Measurements from ENCODE around the gene DBI.
"Not testable (repeated sequence)": the region's sequence is repeated elsewhere in the genome, so short reads cannot be mapped to it uniquely, and the experiment has no call there.

The DBI gene

DNA sequence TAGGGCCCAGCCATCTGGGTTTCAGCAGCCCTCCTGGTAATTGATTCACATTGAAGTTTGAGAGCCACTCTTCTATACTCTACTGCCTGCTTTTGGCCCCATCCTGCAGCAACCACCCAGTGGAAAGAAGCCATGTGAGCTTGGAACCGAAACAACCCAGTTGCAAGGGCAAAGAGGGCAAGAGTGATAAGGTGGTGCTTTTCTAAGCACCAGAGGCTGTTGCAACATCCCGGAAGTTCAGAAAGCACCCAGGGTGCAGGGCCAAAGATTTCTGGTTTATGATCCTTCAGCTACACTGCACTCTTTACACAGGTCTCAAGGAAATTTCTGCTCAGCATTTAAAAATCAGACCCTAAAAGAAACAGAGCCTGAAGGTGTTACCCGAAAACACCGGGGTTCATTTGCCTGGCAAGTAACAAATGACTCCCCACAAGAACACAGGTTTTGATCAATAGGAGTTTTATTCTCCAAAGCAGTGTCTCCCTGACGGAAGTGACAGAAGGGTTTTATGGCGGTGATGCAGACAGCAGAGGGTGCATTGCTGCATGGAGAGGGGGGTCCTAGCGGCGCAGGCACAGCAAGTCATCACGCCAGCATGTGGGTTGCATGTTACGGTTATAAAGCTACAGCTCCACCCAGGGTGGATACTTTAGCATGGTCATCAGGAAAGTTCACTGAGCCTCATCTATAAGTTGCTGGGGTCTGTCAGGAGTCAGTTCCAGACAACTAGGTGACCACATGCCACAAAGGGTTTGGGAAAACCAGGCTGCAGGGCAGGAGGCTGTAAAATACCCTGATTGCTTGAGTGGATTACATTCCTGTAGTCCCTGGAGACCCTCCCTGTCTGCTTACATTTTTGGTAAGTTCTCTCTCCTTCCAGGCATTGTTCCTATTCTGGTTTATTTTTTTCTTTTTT, 36.1 kb downstream of the DBI start:
- DNase-seq, result no peak

DNA sequence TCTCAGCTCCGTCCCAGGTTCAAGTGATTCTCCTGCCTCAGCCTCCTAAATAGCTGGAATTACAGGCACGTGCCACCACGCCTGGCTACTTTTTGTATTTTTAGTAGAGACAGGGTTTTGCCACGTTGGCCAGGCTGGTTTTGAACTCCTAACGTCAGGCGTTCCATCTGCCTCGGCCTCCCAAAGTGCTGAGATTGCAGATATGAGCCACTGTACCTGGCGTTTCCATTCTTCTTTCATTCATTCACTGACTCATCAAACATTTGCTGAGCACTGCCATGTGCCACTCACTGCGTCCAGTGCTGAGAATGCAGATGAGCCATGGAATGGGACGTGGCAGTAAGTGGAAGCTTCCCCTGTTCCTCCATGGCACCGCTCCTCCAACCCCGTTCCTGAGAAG, 36.8 kb downstream of the DBI start:
- DNase-seq, result not testable (repeated sequence)

DNA sequence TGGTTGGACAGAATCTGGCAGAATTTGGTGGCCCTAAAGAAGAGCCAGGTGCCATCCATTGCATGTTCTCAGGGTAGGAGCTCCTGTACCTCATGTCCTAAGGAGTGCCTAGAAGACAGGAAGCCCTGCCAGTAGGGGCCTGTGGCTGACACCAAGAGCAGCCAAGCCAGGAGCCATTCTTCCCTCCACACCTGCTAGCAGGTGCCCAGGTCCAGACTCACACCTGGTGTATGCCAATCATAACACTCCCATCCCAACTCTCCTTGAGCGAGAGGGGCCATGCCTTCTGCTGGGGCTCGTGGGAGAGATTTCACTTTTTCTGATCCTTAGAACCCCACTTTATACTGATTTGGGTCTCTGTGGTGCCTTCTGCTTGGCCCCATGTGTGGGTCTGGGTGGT, 38.4 kb downstream of the DBI start:
- DNase-seq, result no peak

DNA sequence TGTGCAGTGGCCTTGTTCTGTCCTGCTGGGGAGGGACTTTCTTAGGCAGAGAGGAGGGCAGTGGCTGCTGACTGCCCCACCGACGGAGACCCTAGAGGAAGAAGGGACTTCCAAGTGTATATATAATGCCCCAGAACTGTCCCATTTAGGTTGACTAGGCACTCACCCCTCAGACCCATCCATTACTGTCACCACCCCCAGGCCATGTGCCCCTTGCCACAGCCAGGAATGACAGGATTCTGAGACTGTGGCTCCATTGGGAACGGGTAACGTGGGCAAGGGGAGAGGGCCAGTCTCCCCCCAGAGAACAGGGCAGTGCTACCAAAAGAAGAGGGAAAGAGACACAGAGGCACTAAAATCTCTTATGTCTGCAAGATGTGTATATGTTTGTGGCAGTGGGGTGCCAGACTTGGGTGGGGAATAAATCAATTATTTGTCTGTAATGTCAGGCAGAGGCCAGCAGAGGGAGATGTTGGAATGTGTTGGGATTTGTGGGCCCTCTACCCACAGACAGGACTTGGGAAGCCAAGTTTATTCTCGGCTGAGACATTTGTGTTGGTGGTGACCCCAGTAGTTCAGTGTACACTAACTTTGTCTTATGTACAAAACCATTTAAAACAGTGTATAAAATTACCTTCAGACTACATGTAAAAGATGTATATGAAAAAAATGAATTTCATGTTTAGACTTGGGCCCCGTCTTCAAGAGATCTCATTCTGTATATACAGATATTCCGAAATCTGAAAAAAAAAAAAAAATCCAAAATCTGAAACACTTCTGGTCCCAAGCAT, 40.8 kb downstream of the DBI start:
- DNase-seq, result no peak

DNA sequence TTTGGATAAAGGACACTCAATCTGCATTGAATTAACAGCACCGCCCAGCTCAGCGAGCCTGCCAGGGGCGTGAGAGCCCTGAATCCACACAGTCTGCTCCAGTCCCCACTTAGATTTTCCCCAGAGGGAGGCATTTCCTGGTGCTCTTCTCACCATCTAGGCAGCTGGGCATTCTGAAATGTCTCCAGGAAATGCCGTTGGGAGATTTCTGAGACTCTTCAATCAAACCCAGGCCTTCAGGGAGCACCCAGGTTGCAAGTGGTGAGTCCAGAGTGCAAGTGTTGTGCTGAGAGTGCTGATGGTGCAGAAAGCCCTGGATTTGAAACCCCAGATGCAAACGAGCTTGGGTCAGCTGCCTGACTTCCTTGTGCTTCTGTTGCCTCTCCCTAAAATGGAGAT, 41.4 kb downstream of the DBI start:
- no peak for DNase-seq

DNA sequence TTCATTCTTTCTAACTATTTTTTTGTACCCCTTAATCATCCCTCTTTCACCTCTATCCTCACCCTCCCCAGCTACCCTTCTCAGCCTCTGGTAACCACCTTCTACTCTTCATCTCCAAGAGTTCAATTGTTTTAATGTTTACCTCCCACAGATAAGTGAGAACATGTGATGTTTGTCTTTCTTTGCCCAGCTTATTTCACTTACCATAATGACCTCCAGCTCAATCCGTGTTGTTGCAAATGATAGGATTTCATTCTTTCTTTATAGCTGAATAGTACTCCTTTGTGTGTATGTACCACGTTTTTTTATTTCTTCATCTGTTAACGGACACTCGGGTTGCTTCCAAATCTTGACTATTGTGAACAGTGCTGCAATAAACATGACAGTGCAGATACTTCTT, 42.7 kb downstream of the DBI start:
- DNase-seq, result no peak

DNA sequence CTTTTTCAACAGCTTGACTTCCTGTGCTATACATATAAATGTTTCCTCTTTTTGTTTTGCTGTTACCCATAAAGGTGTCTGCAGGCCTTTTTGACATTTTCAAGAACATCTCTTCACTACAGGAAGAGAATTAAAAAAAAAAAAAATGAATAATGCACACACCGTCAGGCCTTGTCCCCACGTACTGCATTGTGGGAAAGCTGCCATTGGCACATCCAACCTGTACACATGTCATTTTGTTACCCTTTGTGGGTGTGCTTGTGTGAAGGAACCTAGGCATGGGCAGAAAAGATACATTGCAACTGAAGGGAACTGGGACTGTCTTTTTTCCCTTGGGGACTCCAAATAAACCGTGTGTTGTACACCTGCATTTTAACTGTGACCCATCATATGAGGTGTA, 48.1 kb downstream of the DBI start:
- no peak for DNase-seq

DNA sequence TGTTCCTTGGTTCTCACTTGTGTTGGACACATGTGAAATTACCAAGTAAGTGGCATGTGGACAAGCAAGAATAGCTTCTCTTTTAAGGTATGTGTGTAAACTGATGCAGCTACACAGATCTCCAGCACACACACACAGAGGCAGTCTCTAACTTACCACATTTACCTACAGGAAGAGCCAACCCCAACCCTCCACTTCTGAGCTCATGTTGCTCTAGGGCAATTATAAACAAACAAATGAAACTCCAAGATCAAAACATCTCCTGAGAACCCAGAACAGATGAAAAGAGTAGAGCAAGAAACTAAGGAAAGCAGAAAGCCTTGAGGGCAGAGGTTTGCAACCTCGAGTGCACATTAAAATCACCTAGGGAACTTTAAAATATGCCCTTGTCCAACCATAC, 48.9 kb downstream of the DBI start:
- no peak for DNase-seq

DNA sequence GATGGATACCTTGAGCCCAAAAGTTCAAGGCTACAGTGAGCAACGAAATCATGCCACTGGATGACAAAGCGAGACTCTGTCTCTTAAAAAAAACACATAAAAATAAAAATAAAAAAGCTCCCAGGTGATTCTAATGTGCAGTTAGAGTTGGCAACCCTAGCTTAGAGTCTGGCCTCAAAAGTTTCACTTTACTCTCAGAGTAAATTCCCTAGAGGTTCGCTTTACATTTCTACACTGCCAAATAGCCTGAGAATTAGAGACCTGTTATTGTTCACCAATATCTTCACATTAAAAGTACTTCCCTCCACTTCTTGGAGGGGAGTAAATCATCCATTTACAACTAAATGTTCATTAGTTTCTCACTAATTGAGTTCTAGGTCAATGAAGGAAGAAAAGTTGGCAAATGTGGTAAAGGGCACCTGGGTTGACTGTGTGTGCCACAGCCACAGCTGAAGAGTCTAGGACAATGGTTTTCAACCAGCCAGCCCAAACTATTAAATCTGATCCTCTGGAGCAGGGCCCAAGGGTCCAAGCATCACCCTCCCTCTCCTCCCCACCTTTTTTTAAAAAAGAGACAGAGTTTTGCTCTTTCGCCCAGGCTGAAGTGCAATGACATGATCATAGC, 49.6 kb downstream of the DBI start:
- DNase-seq, result no peak

DNA sequence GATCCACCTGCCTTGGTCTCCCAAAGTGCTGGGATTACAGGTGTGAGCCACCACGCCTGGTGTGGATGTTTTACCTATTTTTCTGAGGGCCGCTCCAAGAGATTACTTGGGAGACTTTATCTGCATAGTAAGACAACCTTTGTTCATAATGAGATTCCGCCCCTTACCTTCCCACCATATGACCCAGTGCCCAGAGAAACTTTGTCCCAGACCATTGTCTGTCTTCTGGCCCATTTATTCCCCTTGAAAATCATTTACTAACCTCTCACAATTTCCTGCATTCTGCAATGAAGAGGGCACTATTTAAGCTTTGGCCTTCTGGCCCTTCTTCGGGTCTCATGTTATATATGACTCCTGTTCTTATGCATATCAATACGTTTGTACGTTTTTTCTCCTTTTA, 51.1 kb downstream of the DBI start:
- no peak for DNase-seq

DNA sequence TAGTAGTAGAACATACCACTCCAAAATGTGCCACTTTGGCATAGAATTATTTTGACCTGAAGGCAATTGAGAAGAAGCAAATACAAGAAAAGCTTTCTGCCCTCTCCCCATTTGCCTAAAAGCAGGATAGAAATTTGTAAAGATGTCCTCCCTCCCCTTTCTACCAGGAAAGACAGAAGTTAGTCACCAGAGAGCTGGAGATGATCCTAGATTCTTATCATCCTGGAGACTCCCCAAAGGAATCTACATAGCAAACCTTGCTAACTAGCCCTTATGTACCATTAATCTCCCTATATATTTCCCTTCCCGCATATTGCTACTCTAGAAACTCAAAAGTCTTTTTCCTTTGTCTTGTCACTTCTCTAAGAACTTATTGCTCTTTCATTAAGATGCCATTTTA, 52.3 kb downstream of the DBI start:
- no peak for DNase-seq

DNA sequence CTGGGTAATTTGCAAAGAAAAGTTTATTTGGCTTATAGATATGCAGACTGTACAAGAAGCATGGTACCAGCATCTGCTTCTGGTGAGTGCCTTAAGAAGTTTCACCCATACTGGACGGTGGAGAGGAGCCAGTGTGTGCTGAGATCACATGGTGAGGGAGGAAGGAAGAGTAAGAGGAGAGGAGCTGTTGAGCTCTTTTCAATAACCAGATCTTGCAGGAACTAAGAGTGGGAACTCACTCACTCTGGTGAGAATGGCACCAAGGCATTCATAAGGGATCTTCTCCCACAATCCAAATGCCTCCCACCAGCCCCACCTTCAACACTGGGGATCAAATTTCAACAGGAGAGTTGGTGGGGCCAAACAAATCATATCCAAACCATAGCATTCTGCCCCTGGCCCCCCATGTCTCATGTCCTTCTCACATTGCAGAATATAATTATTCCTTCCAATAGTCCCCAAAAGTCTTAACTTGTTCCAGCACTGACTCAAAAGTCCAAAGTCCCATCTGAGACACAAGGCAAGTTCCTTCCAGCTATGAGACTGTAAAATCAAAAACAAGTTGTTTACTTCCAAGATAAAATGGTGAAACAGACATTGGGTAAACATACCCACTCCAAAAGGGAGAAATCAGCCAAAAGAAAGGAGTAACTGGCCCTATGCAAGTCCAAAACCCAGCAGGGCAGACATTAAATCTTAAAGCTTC, 53.2 kb downstream of the DBI start:
- no peak for DNase-seq

DNA sequence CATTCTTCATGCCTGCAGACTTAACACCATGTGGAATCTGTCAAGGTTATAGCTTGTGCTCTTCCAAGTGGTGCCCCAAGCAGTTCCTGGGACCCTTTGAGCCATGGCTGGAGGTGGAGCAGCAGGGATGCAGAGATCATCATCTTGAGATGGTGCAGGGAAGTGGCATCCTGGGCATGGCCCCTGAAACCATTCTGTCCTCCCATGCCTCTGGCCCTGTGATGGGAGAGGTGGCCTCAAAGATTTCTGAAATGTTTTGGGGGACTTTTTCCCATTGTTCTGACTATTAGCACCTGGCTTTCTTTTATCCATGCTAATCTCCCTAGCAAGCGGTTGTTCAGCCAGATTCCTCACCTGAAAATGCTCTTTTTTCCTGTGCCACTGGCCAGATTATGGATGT, 54.5 kb downstream of the DBI start:
- DNase-seq, result no peak

DNA sequence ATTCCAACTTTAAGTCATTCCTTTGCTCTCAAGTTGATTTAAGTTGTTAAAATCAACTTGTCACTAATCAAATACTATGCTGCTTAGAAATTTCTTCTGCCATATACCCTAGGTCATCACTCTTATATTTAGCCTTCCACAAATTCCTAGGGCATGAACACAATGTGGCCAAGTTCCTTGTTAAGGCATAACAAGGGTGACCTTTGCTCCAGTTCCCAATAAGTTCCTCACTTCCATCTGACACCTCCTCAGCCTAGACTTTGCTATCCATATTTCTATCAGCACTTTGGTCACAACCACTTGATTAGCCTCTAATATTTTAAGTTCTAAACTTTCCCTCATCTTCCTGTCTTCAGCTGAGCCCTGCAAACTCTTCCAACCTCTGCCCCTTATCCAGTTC, 55.0 kb downstream of the DBI start:
- DNase-seq, result no peak

Measured in effector CD4-positive, alpha-beta T cell (primary cell).